Measurements from ENCODE around the gene ARRDC4.
"Not testable (repeated sequence)": the region's sequence is repeated elsewhere in the genome, so short reads cannot be mapped to it uniquely, and the experiment has no call there.

Gene ARRDC4

GRCh38 chr15:97966924-97967620, 6.6 kb downstream of the ARRDC4 start:
- no peak for DNase-seq

GRCh38 chr15:97967881-97968280, 7.4 kb downstream of the ARRDC4 start:
- no peak for DNase-seq

- no peak for DNase-seq
Observed at GRCh38 chr15:97968380-97968779, 7.9 kb downstream of the ARRDC4 start.

GRCh38 chr15:97972366-97972765, 11.9 kb downstream of the ARRDC4 start:
- no peak for DNase-seq

GRCh38 chr15:97976129-97976528, 15.6 kb downstream of the ARRDC4 start:
- no peak for DNase-seq

GRCh38 chr15:97976766-97977503, 16.4 kb downstream of the ARRDC4 start:
- no peak for DNase-seq

- no peak for DNase-seq
Observed at GRCh38 chr15:97977734-97978133, 17.2 kb downstream of the ARRDC4 start.

- DNase-seq = no peak
Observed at GRCh38 chr15:97978401-97979139, 18.1 kb downstream of the ARRDC4 start.

- DNase-seq = no peak
Observed at GRCh38 chr15:97979140-97979520, 18.6 kb downstream of the ARRDC4 start.

- no peak for DNase-seq
Observed at GRCh38 chr15:97981058-97981457, 20.6 kb downstream of the ARRDC4 start.

GRCh38 chr15:97981758-97982157, 21.3 kb downstream of the ARRDC4 start:
- no peak for DNase-seq

GRCh38 chr15:97984157-97984556, 23.7 kb downstream of the ARRDC4 start:
- DNase-seq = no peak

- not testable (repeated sequence) for DNase-seq
Observed at GRCh38 chr15:97985979-97986378, 25.5 kb downstream of the ARRDC4 start.

GRCh38 chr15:97986781-97987180, 26.3 kb downstream of the ARRDC4 start:
- no peak for DNase-seq

GRCh38 chr15:97989299-97989698, 28.8 kb downstream of the ARRDC4 start:
- no peak for DNase-seq

- no peak for DNase-seq
Observed at GRCh38 chr15:97991972-97992541, 31.6 kb downstream of the ARRDC4 start.

- no peak for DNase-seq
Observed at GRCh38 chr15:97992823-97993222, 32.3 kb downstream of the ARRDC4 start.

GRCh38 chr15:97993310-97993738, 32.8 kb downstream of the ARRDC4 start:
- no peak for DNase-seq

GRCh38 chr15:97994236-97994635, 33.7 kb downstream of the ARRDC4 start:
- DNase-seq = no peak

GRCh38 chr15:97995192-97995591, 34.7 kb downstream of the ARRDC4 start:
- no peak for DNase-seq

GRCh38 chr15:97995881-97996603, 35.5 kb downstream of the ARRDC4 start:
- DNase-seq = no peak

GRCh38 chr15:97998307-97999071, 38.0 kb downstream of the ARRDC4 start:
- no peak for DNase-seq

All from NCI-H1694 (cell line).